Measurements from ENCODE around the gene PRRC2A.

- no peak for TF ChIP-seq MYC (IDR thresholded peaks at IDR 0.05; ENCODE audit: borderline replicate concordance, low read length)
- no peak for TF ChIP-seq CHD4 (IDR thresholded peaks at IDR 0.05; ENCODE audit: borderline replicate concordance)
- TF ChIP-seq, protein P1, sequence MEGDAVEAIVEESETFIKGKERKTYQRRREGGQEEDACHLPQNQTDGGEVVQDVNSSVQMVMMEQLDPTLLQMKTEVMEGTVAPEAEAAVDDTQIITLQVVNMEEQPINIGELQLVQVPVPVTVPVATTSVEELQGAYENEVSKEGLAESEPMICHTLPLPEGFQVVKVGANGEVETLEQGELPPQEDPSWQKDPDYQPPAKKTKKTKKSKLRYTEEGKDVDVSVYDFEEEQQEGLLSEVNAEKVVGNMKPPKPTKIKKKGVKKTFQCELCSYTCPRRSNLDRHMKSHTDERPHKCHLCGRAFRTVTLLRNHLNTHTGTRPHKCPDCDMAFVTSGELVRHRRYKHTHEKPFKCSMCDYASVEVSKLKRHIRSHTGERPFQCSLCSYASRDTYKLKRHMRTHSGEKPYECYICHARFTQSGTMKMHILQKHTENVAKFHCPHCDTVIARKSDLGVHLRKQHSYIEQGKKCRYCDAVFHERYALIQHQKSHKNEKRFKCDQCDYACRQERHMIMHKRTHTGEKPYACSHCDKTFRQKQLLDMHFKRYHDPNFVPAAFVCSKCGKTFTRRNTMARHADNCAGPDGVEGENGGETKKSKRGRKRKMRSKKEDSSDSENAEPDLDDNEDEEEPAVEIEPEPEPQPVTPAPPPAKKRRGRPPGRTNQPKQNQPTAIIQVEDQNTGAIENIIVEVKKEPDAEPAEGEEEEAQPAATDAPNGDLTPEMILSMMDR (IDR thresholded peaks at IDR 0.05): no peak
- no peak for TF ChIP-seq POLR2A (IDR thresholded peaks at IDR 0.05; ENCODE audit: low read length)
Observed at GRCh38 chr6:31622684-31623091, 2.2 kb downstream of the PRRC2A start.
